Testis (tissue), 2 donors: ENCODE measurements around the gene CPZ.

ENCODE experiments used
- POLR2A ChIP-seq: fragments of 450-650 bp; IDR thresholded peaks from one replicate; pipeline ENCODE4 v1.6.1; 2017; ENCODE audit warnings: antibody characterized with exemption, mild to moderate bottlenecking, moderate library complexity
- TF ChIP-seq, protein P1 (sequence below), 3 experiments: fragments of 450-650 bp in 2 of 3; fragments of 200-600 bp in 1 of 3; sonication (generic) in 1 of 3; IDR thresholded peaks; one replicate each; pipeline ENCODE4 v1.5.1; 2016 to 2019; ENCODE audit warnings: antibody characterized with exemption in 3 of 3, mild to moderate bottlenecking in 2 of 3, moderate library complexity in 1 of 3

DNA sequence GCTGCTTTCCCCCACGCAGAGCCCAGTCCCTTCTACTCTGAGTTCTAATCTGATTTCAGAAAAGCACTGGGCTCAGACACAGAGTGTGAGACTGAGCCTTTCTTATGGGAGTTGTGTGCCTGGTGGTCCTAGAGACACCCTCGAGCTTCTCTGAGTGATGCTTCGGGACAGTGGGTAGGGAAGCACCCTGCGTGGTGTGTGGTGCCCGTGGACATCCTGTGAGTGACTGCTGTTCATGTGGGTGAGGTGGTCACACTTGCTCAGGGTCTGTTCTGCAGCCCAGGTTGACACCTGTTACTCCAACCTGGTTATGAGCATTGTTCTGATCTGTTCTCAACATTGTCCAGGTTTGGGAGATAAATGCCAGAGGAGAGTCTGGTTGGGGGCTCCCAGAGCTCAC is 6.3 kb upstream of the CPZ start:
- TF ChIP-seq, protein P1, sequence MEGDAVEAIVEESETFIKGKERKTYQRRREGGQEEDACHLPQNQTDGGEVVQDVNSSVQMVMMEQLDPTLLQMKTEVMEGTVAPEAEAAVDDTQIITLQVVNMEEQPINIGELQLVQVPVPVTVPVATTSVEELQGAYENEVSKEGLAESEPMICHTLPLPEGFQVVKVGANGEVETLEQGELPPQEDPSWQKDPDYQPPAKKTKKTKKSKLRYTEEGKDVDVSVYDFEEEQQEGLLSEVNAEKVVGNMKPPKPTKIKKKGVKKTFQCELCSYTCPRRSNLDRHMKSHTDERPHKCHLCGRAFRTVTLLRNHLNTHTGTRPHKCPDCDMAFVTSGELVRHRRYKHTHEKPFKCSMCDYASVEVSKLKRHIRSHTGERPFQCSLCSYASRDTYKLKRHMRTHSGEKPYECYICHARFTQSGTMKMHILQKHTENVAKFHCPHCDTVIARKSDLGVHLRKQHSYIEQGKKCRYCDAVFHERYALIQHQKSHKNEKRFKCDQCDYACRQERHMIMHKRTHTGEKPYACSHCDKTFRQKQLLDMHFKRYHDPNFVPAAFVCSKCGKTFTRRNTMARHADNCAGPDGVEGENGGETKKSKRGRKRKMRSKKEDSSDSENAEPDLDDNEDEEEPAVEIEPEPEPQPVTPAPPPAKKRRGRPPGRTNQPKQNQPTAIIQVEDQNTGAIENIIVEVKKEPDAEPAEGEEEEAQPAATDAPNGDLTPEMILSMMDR (IDR thresholded peaks at IDR 0.05): no peak
- TF ChIP-seq POLR2A: no peak
